NCI-H146 (cell line): Measurements from ENCODE around the gene SPIRE1.

Experiments
- DNase-seq: peaks from one replicate; lab custom pipeline; 2025; lab: John Stamatoyannopoulos, UW

SPIRE1 gene

GRCh38 chr18:12485479-12486105 is 172.3 kb downstream of the SPIRE1 start:
- no peak for DNase-seq

GRCh38 chr18:12481915-12482314 is 176.0 kb downstream of the SPIRE1 start:
- peak; percentile 54 for DNase-seq

- no peak for DNase-seq
These were observed 177.9 kb downstream of the SPIRE1 start for GRCh38 chr18:12479982-12480381.

GRCh38 chr18:12479536-12479935 is 178.4 kb downstream of the SPIRE1 start:
- no peak for DNase-seq

GRCh38 chr18:12478269-12479047 is 179.4 kb downstream of the SPIRE1 start:
- peak; percentile 77 for DNase-seq

GRCh38 chr18:12477606-12478005 is 180.3 kb downstream of the SPIRE1 start:
- DNase-seq = no peak

- DNase-seq = no peak
These were observed 181.0 kb downstream of the SPIRE1 start for GRCh38 chr18:12476955-12477354.

- no peak for DNase-seq
These were observed 183.0 kb downstream of the SPIRE1 start for GRCh38 chr18:12474876-12475275.

GRCh38 chr18:12474146-12474545 is 183.8 kb downstream of the SPIRE1 start:
- no peak for DNase-seq

GRCh38 chr18:12470382-12471075 is 187.4 kb downstream of the SPIRE1 start:
- no peak for DNase-seq

- DNase-seq = no peak
These were observed 189.5 kb downstream of the SPIRE1 start for GRCh38 chr18:12468445-12468844.

- no peak for DNase-seq
These were observed 193.2 kb downstream of the SPIRE1 start for GRCh38 chr18:12464731-12465130.

- DNase-seq = no peak
These were observed 194.7 kb downstream of the SPIRE1 start for GRCh38 chr18:12463191-12463590.

- no peak for DNase-seq
These were observed 195.7 kb downstream of the SPIRE1 start for GRCh38 chr18:12462242-12462641.

GRCh38 chr18:12461326-12461725 is 196.6 kb downstream of the SPIRE1 start:
- DNase-seq = no peak

GRCh38 chr18:12460874-12461273 is 197.0 kb downstream of the SPIRE1 start:
- DNase-seq = no peak

GRCh38 chr18:12458771-12459170 is 199.1 kb downstream of the SPIRE1 start:
- DNase-seq = peak; percentile 86

- DNase-seq = no peak
These were observed 201.5 kb downstream of the SPIRE1 start for GRCh38 chr18:12456441-12456840.

GRCh38 chr18:12455496-12455895 is 202.4 kb downstream of the SPIRE1 start:
- no peak for DNase-seq

- DNase-seq = no peak
These were observed 205.1 kb downstream of the SPIRE1 start for GRCh38 chr18:12452784-12453183.

- no peak for DNase-seq
These were observed 206.5 kb downstream of the SPIRE1 start for GRCh38 chr18:12451428-12451827.

GRCh38 chr18:12449051-12449785 is 208.7 kb downstream of the SPIRE1 start:
- DNase-seq = no peak
